HG03521 (cell line): Measurements from ENCODE around the gene SFSWAP.
"Not testable (repeated sequence)": the region's sequence is repeated elsewhere in the genome, so short reads cannot be mapped to it uniquely, and the experiment has no call there.

Experiments
- ATAC-seq: cut with Tn5 transposase; IDR thresholded peaks from one replicate; pipeline ENCODE4 v1.9.1; 2021; ENCODE audit warnings: mild to moderate bottlenecking, moderate library complexity; ENCODE audit not compliant: unreplicated experiment

The SFSWAP gene

GRCh38 chr12:131701705-131702572, 9.0 kb upstream of the SFSWAP start:
- ATAC-seq = no peak

GRCh38 chr12:131702573-131702877, 8.4 kb upstream of the SFSWAP start:
- ATAC-seq = no peak

- no peak for ATAC-seq
Observed at GRCh38 chr12:131703161-131703560, 7.7 kb upstream of the SFSWAP start.

GRCh38 chr12:131704509-131704908, 6.4 kb upstream of the SFSWAP start:
- ATAC-seq = no peak

GRCh38 chr12:131706709-131707108, 4.2 kb upstream of the SFSWAP start:
- ATAC-seq = not testable (repeated sequence)

- ATAC-seq = no peak
Observed at GRCh38 chr12:131709226-131709625, 1.7 kb upstream of the SFSWAP start.

- ATAC-seq = no peak
Observed at GRCh38 chr12:131711551-131712205, 788 bp downstream of the SFSWAP start.

- ATAC-seq = no peak
Observed at GRCh38 chr12:131713349-131713748, 2.5 kb downstream of the SFSWAP start.

- ATAC-seq = no peak
Observed at GRCh38 chr12:131714759-131715158, 3.9 kb downstream of the SFSWAP start.

- ATAC-seq = no peak
Observed at GRCh38 chr12:131716282-131716681, 5.4 kb downstream of the SFSWAP start.

- no peak for ATAC-seq
Observed at GRCh38 chr12:131720241-131720640, 9.4 kb downstream of the SFSWAP start.

- ATAC-seq = no peak
Observed at GRCh38 chr12:131720921-131721320, 10.0 kb downstream of the SFSWAP start.

GRCh38 chr12:131721548-131721947, 10.7 kb downstream of the SFSWAP start:
- no peak for ATAC-seq

- no peak for ATAC-seq
Observed at GRCh38 chr12:131723532-131723931, 12.6 kb downstream of the SFSWAP start.

GRCh38 chr12:131724534-131724933, 13.6 kb downstream of the SFSWAP start:
- ATAC-seq = no peak

GRCh38 chr12:131725503-131725902, 14.6 kb downstream of the SFSWAP start:
- ATAC-seq = no peak

- ATAC-seq = no peak
Observed at GRCh38 chr12:131728720-131729119, 17.8 kb downstream of the SFSWAP start.

GRCh38 chr12:131729254-131729955, 18.5 kb downstream of the SFSWAP start:
- ATAC-seq = no peak

- no peak for ATAC-seq
Observed at GRCh38 chr12:131732996-131733615, 22.2 kb downstream of the SFSWAP start.

- ATAC-seq = no peak
Observed at GRCh38 chr12:131733874-131734273, 23.0 kb downstream of the SFSWAP start.
